Head of caudate nucleus (tissue), 42 donors: ENCODE data around the gene ITPR1.
A peak's percentile ranks its signal among the peaks of the same experiment; 100 is the strongest.
"Not testable (repeated sequence)": the region's sequence is repeated elsewhere in the genome, so short reads cannot be mapped to it uniquely, and the experiment has no call there.

Experiments
- DNase-seq, 42 donors: peaks; one replicate each; pipeline versions ENCODE4 v3.0.0 to v3.0.0-alpha.2; 2020 to 2021; ENCODE audit warnings: mixed read lengths in 7 of 42
- intact Hi-C: fragments of 100-400 bp; cut with DNase I; formaldehyde crosslinking; loops from one replicate; pipeline ENCODE4 v1.15.0; 2022

The ITPR1 gene

GRCh38 chr3:4754180-4755086 is 261.3 kb downstream of the ITPR1 start:
- intact Hi-C loops = no loop called here

GRCh38 chr3:4755566-4755965 is 262.4 kb downstream of the ITPR1 start:
- DNase-seq = no peak
- intact Hi-C loops = no loop called here

More at GRCh38 chr3:4754180-4755086, 261.3 kb downstream of the ITPR1 start:
- DNase-seq = peak in 2 of 42 donors; percentile 7 to 18

GRCh38 chr3:4756057-4756775 is 263.1 kb downstream of the ITPR1 start:
- intact Hi-C loops = no loop called here
- no peak for DNase-seq

GRCh38 chr3:4756855-4757574 is 263.9 kb downstream of the ITPR1 start:
- no peak for DNase-seq
- intact Hi-C loops = no loop called here

GRCh38 chr3:4757575-4758248 is 264.6 kb downstream of the ITPR1 start:
- no peak for DNase-seq

GRCh38 chr3:4758249-4758860 is 265.2 kb downstream of the ITPR1 start:
- DNase-seq = no peak
- intact Hi-C loops = no loop called here

More at GRCh38 chr3:4757575-4758248, 264.6 kb downstream of the ITPR1 start:
- intact Hi-C loops = no loop called here

- no peak for DNase-seq
- intact Hi-C loops = no loop called here
Measured at GRCh38 chr3:4758957-4759656, 266.0 kb downstream of the ITPR1 start.

GRCh38 chr3:4759689-4760312 is 266.7 kb downstream of the ITPR1 start:
- intact Hi-C loops = no loop called here
- DNase-seq = no peak

GRCh38 chr3:4761759-4762158 is 268.6 kb downstream of the ITPR1 start:
- no peak for DNase-seq
- intact Hi-C loops = no loop called here

- DNase-seq, intact Hi-C loops: not testable (repeated sequence)
Measured at GRCh38 chr3:4762481-4763230, 269.5 kb downstream of the ITPR1 start.

- DNase-seq = peak in 2 of 42 donors; percentile 8 to 30
Measured at GRCh38 chr3:4763604-4764247, 270.6 kb downstream of the ITPR1 start.

GRCh38 chr3:4765212-4765611 is 272.1 kb downstream of the ITPR1 start:
- intact Hi-C loops = no loop called here
- no peak for DNase-seq

More at GRCh38 chr3:4763604-4764247, 270.6 kb downstream of the ITPR1 start:
- intact Hi-C loops = no loop called here

GRCh38 chr3:4766263-4766662 is 273.1 kb downstream of the ITPR1 start:
- intact Hi-C loops = no loop called here
- no peak for DNase-seq

- DNase-seq = no peak
- intact Hi-C loops = no loop called here
Measured at GRCh38 chr3:4766716-4767499, 273.8 kb downstream of the ITPR1 start.

- no peak for DNase-seq
Measured at GRCh38 chr3:4768021-4768420, 274.9 kb downstream of the ITPR1 start.

GRCh38 chr3:4768521-4768920 is 275.4 kb downstream of the ITPR1 start:
- DNase-seq = no peak
- intact Hi-C loops = no loop called here

More at GRCh38 chr3:4768021-4768420, 274.9 kb downstream of the ITPR1 start:
- intact Hi-C loops = no loop called here
